ENCODE data around the gene ZNF367.
"Not testable (repeated sequence)": the region's sequence is repeated elsewhere in the genome, so short reads cannot be mapped to it uniquely, and the experiment has no call there.

ZNF367 gene

DNA sequence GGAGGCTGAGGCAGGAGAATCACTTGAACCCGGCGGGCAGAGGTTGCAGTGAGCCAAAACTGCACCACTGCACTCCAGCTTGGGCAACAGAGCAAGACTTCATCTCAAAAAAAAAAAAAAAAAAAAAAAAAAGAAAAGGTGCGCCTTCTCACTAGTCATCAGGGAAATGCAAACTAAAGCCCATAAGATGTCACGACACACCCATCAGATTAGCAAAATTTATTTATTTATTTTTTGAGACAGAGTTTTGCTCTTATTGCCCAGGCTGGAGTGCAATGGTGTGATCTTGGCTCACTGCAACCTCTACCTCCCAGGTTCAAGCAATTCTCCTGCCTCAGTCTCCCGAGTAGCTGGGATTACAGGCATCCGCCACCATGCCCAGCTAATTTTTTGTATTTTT lies 57.6 kb downstream of the ZNF367 start:
- DNase-seq: not testable (repeated sequence)

GRCh38 chr9:96350866-96351265 lies 67.3 kb downstream of the ZNF367 start:
- DNase-seq: no peak

DNA sequence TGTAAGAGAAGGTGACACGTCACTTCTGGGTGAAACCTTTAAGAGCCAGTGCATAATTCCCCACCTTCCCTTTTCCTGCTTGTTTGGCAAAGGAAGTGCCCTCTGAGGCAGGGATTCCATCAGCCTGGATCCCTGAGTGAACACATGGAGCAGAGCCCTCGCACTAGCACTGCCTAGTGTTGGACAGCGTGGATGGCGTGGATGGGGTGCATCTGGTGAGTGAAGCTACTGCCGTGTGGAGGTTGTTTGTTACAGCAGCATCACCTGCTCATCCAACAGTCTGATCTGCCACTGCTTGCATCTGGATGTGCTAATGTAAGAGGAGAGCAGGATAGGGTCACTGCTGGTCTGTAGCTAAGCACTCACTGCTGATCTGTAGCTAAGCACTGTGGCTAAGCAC lies 69.9 kb downstream of the ZNF367 start:
- DNase-seq: no peak

GRCh38 chr9:96345551-96345950 lies 72.6 kb downstream of the ZNF367 start:
- DNase-seq: no peak

GRCh38 chr9:96344458-96345180 lies 73.6 kb downstream of the ZNF367 start:
- no peak for DNase-seq

GRCh38 chr9:96343515-96344360 lies 74.4 kb downstream of the ZNF367 start:
- no peak for DNase-seq

GRCh38 chr9:96342571-96343245 lies 75.5 kb downstream of the ZNF367 start:
- DNase-seq: no peak

GRCh38 chr9:96340707-96341106 lies 77.5 kb downstream of the ZNF367 start:
- no peak for DNase-seq

DNA sequence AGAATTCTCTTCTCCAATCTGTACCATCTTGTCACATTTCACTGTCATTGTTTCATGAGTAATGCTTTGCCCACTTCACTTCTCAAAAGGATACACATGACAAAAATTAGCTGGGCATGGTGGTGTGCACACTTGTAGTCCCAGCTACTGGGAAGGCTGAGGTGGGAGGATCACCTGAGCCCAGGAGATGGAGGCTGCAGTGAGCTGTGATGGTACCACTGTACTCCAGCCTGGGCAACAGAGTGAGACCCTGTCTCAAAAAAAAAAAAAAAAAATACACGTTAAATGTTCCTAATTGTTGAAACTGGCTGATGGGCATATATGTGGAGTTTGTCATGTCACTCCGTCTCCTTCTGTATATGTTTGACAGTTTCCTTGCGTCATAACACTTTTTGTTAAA lies 79.9 kb downstream of the ZNF367 start:
- no peak for DNase-seq
